Ishikawa (cell line): ENCODE data around the gene DDX56.

ENCODE experiments used
- CEBPB ChIP-seq: IDR thresholded peaks from 2 replicates; pipeline ENCODE4 v1.6.1; 2012
- CREB1 ChIP-seq: IDR thresholded peaks from 2 replicates; pipeline ENCODE4 v1.6.1; 2012; ENCODE audit warnings: low read depth
- EGR1 ChIP-seq: IDR thresholded peaks from 2 replicates; pipeline ENCODE4 v1.6.1; 2012
- EP300 ChIP-seq: IDR thresholded peaks from 2 replicates; pipeline ENCODE4 v1.6.1; 2012; ENCODE audit warnings: borderline replicate concordance
- FOXM1 ChIP-seq: IDR thresholded peaks from 2 replicates; pipeline ENCODE4 v1.6.1; 2012; ENCODE audit warnings: low read depth, borderline replicate concordance
- MAX ChIP-seq: IDR thresholded peaks from 2 replicates; pipeline ENCODE4 v1.6.1; 2012
- NFIC ChIP-seq: IDR thresholded peaks from 2 replicates; pipeline ENCODE4 v1.6.1; 2012
- RAD21 ChIP-seq: IDR thresholded peaks from 2 replicates; pipeline ENCODE4 v1.6.1; 2012; ENCODE audit warnings: low read depth
- REST ChIP-seq: IDR thresholded peaks from 2 replicates; pipeline ENCODE4 v1.6.1; 2012; ENCODE audit warnings: low read depth, mild to moderate bottlenecking
- TAF1 ChIP-seq: IDR thresholded peaks from 2 replicates; pipeline ENCODE4 v1.6.1; 2012; ENCODE audit warnings: low read depth, mild to moderate bottlenecking
- TCF12 ChIP-seq: IDR thresholded peaks from 2 replicates; pipeline ENCODE4 v1.6.1; 2012; ENCODE audit warnings: low read depth
- TEAD4 ChIP-seq: IDR thresholded peaks from 2 replicates; pipeline ENCODE4 v1.6.1; 2012
- USF1 ChIP-seq: IDR thresholded peaks from 2 replicates; pipeline ENCODE4 v1.6.1; 2012
- YY1 ChIP-seq: IDR thresholded peaks from 2 replicates; pipeline ENCODE4 v1.6.1; 2012; ENCODE audit warnings: low read depth
- ZBTB7A ChIP-seq: IDR thresholded peaks from 2 replicates; pipeline ENCODE4 v1.6.1; 2012; ENCODE audit warnings: low read depth

Gene DDX56

GRCh38 chr7:44541028-44541869, 32.5 kb downstream of the DDX56 start, which contains the start of gene NPC1L1:
TSS of gene NPC1L1 (minus strand) at chr7:44541330. CDS start at chr7:44541259, 71 bp downstream.
- no peak for TF ChIP-seq RAD21

GRCh38 chr7:44540592-44541027, 33.1 kb downstream of the DDX56 start:
- TF ChIP-seq REST (no peak), YY1 (no peak), EGR1 (no peak), ZBTB7A (no peak), USF1 (no peak), CEBPB (no peak), TCF12 (no peak), TAF1 (no peak), MAX (no peak), RAD21 (no peak), EP300 (no peak), CREB1 (no peak), NFIC (no peak), FOXM1 (no peak)

- TF ChIP-seq TEAD4: no peak
- no peak for TF ChIP-seq EP300
Observed at GRCh38 chr7:44539669-44540506, 33.8 kb downstream of the DDX56 start.

GRCh38 chr7:44538798-44539668, 34.7 kb downstream of the DDX56 start:
- TF ChIP-seq REST: no peak
- no peak for TF ChIP-seq RAD21
- no peak for TF ChIP-seq YY1
- no peak for TF ChIP-seq TEAD4
- TF ChIP-seq TAF1: no peak
- no peak for TF ChIP-seq FOXM1
- no peak for TF ChIP-seq USF1
- TF ChIP-seq ZBTB7A: no peak
- TF ChIP-seq TCF12: no peak
- TF ChIP-seq CEBPB: no peak
- no peak for TF ChIP-seq EP300
- no peak for TF ChIP-seq CREB1
- TF ChIP-seq NFIC: no peak
- TF ChIP-seq EGR1: no peak
- no peak for TF ChIP-seq MAX
